HG03064 (cell line): ENCODE data around the gene ZNF175.

Source experiments
- ATAC-seq: cut with Tn5 transposase; IDR thresholded peaks from one replicate; pipeline ENCODE4 v1.9.1; 2021; ENCODE audit warnings: low read depth; ENCODE audit not compliant: unreplicated experiment

Gene ZNF175

DNA sequence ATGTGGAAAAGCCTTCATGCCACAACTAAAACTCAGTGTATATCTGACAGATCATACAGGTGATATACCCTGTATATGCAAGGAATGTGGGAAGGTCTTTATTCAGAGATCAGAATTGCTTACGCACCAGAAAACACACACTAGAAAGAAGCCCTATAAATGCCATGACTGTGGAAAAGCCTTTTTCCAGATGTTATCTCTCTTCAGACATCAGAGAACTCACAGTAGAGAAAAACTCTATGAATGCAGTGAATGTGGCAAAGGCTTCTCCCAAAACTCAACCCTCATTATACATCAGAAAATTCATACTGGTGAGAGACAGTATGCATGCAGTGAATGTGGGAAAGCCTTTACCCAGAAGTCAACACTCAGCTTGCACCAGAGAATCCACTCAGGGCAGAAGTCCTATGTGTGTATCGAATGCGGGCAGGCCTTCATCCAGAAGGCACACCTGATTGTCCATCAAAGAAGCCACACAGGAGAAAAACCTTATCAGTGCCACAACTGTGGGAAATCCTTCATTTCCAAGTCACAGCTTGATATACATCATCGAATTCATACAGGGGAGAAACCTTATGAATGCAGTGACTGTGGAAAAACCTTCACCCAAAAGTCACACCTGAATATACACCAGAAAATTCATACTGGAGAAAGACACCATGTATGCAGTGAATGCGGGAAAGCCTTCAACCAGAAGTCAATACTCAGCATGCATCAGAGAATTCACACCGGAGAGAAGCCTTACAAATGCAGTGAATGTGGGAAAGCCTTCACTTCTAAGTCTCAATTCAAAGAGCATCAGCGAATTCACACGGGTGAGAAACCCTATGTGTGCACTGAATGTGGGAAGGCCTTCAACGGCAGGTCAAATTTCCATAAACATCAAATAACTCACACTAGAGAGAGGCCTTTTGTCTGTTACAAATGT lies 16.4 kb downstream of the ZNF175 start:
- ATAC-seq: no peak

DNA sequence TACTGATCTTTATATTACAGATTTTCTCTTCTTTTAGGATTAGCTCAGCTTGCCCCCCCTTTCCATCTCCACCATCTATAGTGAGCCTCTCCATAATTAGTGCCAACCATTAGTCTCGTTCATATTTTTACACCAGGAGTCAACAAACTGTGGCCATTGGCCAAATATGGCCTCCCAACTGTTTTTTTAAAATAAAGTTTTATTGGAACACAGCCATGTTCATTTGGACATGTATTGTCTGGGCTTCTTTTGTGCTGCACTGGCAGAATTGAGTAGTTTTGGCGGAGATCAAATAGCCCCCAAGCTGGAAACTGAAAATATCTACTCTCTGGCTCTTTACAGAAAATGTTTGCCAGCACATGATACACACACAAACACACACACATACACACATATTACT lies 18.4 kb downstream of the ZNF175 start:
- ATAC-seq: no peak

- ATAC-seq: no peak
Observed at GRCh38 chr19:51590441-51590840, 19.4 kb downstream of the ZNF175 start.

GRCh38 chr19:51592521-51592920 lies 21.4 kb downstream of the ZNF175 start:
- ATAC-seq: no peak

DNA sequence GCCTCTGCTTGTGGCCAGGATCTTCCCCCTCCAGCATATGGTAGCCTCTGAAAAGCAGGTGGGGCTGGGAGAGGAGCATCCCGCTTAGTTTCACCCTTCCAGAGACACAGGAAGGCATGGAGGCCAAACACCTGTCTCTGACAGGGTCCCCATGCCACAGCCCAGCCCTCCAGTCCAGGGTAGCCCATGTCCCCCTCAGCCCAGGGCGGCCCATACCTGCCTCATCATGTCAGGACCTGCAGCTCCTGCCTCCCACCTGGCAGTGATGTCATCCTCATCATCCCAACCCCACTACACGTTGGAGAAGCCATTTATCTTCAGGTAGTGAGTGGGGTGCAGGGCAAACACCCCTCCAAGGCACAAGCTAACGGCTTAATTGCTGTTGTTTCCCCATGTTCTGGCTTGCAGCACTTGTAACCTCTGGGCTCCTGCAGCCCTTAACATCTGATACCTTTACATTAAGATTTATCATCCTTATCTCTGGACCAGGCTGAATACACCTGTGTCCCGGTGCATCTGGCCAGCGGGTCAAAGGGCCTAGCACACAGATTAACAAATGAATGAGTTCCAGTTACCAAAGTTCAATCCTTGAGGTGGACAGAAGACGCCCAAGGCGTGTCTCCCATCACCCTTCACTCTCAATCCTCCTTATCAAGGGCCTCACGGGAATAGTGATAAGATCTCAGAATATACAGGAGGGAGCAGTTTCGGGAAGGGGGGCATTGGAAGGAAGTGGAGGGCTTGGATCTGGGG lies 22.2 kb downstream of the ZNF175 start:
- ATAC-seq: no peak

DNA sequence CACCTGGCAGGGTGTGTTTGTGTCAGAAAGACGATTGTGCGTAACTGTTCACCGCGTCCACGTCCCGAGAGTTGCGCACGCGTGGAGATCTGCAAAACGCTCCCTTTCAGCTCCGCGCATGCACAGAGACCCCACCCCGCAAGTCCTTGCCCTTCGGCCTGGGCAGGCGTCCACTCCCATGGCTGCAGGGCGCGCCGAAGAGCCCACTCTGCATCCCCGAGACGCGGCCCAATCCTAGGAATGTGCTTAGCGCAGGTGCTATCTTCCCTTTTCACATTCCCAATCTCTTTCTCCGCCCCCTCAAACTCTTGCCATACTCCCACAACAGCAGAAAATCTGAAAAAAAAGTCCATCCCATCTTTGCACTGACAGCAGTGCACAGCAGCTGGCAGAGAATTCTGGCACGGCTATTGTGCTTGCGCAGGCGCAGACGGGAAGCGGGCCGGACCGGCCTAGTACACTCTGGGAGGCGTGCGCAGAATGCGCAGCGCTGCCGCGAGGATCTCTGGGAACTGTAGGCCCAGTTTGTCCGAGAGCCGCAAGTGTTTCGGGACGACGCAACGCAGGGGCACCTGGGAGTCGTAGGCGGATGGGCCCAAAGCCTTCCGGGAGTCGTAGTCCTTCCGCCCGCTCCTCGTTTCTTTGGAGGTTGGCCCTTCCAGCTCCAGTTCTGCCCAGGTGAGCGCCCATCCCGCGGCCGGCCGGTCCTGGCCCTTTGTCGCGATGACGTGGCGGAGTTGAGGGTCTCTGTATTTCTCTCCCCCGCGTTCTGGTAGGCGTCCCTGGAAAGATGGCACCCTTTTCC lies 23.1 kb downstream of the ZNF175 start:
- ATAC-seq: peak; percentile 80

DNA sequence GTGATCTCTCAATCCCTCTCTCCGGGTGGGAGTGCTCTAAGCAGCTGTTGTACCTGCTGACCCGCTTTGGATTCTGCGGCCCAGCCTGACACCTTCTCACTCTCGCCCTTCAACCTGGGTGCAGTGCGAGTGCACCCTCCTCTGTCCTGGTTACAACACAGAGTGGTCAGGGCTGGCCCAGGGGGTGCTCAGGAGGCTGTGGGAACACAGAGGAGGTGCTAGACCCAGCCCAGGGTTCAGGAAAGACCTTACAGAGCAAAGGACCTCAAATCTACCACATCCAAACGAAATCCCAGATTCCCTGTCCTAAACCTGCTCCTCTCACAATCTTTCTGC lies 23.7 kb downstream of the ZNF175 start:
- no peak for ATAC-seq

DNA sequence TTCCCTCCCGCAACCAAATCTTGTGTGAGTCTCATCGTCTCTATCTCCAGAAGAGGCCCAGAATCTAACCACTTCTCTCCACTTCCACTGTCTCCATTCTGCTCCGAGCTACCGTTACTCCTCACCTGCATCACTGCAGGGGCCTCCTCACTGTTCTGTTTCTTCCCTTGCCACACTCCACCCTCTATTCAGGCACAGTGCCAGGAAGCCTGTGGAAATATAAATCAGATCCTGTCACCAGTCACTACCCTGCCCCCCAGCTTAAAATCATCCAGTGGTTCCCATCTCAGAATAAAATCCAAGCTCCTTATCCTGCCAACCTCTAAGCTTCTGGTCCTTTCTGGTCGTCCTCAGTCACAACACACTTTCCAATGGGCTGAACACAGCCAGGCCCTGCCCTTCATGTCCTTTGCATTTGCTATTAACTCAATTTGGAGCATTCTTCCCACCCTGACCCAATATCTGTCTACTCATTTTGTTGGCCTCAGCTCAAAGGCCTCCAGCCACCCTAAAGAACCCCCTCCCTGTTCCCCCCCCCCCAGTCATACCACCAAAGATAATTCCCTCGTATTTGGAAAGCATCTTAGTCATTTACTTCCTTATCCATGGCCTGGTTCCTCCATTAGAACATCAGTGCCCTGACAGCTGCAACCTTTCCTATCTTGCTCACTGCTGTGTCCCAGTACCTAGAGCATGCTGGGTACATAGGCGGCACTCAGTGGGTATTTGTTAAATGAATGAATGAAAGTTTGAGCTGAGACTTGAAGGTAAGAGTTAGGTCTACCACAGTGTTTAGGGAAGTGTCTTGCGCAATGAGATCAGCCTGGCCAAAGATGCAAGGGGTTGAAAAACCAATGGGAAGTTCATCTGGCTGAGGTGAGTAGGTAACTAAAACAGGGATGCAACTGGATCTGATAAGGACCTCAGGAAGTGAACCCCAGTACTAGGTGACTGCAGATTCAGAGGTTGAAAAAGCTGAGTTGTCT lies 24.4 kb downstream of the ZNF175 start:
- ATAC-seq: no peak

DNA sequence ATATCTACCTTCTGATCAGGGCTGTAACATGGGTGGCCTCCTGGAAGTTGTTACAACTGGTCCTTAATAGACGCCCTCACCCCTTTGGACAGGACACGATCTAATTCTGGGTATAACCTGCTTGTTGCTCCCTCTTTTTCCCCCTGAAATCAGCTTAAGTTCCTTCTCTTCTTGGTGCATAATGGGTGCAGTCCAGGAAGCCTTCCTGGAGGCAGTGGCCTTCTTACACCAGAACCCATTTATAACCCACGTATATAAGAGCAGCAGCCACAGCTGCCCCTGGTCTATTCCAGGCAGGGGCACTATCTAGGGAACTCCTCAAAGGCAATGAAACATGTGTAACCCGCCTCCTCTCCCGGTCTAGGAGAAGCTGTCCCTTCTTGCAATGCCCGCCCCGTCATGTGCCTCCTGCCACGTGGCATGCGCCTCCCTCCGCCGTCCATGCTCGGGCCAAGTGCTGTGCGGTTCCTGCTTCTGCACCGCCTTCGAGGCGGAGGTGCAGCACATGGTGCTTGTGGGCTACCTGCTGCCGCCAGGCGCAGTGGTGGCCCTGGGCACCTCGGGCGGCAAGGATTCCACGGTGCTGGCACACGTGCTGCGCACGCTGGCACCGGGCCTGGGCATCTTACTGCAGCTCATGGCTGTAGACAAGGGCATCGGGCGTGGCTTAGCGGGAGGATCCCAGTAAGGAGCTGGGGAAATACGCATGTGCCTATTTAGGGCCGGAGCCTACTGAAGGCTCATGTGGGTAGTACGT lies 27.3 kb downstream of the ZNF175 start:
- ATAC-seq: no peak

DNA sequence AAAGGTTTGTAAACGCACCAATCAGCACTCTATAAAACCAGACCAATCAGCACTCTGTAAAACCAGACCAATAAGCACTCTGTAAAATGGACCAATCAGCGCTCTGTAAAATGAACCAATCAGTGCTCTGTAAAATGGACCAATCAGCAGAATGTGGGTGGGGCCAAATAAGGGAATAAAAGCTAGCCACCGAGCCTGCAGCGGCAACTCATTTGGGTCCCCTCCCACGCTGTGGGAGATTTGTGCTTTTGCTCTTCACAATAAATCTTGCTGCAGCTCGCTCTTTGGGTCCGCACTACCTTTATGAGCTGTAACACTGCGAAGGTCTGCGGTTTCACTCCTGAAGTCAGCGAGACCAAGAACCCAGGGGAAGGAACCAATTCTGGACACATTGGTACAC lies 28.0 kb downstream of the ZNF175 start:
- no peak for ATAC-seq

DNA sequence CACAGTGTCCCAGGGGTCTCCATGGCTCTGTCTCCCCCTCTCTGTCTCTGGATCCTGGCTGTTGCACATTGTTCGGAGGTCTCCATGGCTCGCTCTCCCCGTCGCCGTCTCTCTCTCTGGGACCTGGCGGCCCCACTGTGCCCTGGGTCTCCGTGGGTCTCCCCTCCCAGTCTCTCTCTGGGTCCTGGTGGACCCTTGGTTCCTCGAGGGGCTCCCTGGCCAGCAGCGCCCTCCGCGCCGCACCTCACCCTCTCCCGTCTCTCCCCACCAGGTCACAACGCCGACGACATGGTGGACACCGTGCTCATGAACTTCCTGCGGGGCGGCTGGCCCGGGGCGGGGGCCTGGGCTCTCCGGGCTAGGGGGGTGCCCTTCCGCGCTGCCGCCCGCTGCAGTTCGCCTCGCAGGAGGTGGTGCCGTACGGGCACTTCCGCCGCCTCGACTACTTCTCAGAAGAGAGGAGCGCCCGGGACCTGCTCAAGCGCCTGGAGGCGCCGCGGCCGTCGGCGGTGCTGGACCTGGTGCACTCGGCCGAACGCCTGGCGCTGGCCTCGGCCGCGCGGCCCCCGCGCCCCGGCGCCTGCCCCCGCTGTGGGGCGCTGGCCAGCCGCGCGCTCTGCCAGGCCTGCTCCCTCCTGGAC lies 30.0 kb downstream of the ZNF175 start:
- no peak for ATAC-seq

DNA sequence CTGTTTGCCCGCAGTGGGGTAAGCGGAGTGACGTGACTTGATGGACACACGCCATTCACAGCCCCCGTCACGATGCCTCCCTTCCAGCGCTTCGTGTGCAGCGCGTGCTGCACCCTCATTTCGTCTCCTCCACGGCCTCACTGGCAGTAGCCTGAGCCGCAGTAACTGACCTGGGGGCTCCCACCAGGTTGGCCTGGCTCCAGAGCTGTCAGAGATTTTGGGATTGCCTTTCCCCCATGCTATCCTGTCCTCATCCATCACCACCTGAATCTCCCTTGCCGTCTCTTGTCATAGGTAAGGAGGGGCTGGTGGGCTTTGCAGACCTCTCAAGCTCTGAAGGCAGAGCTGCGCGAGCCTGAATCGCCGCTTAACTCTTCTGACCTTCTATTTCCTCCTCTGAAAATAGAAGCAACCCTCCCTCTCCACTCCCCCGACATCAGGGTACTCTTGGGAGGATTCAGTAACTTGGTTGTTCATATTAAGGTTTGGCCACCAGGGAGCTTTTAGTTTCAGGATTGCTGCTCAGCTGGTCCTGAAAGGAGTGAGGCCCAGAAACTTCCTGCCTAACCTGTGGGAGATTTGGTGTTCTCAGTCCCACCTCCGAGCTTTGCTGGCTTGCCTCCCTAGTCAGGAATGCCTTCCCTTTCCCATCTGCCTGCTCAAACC lies 31.2 kb downstream of the ZNF175 start:
- ATAC-seq: no peak

DNA sequence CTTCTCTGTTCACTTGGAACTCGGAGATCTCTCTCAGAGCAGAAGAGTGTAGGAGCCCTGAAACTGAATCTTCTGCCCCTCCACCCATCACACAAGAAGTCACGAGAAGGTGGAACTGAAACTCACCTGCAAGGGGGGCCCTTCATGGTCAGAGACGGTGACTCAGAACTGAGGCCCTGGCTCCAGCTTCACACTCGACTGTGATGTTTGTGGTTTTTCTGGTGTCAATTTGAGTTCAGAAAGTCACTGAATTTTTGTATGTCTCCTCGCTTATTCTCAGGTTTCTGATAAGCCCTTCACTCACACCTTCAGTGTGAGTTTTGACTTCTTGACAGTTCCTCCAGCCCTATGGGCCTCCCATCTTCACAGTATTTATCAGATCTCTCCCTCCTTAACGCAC lies 36.0 kb downstream of the ZNF175 start:
- peak; percentile 71 for ATAC-seq

DNA sequence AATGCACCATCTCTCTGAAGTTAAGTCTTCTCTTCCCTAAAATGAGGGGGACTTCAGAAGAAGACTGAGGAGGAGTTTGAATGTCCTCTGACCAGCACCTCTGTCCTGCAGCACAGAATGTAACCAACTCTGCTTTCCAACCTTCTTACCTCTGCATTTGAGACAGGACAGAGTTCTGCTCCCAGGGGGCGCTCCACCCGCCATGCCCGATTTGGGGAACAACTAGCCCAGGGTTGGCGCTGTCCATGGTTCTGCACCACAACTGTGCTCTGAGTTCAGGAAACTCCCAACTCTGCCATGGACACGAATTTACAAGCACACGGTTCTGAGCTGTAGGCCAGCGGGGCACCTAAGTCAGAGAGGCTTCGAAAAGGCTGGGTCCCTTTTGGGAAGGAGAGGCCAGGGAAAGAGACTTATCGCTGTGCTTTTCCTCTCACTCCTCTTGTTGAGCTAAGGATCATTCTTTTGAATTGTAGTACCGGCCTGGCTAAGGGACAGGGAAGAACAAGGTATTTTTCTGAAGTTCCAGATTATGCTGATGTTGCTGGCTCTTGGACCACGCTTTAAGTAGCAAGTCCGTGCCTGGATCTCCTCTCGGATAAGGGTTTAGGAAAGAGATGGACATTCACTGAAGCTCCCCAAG lies 37.0 kb downstream of the ZNF175 start:
- no peak for ATAC-seq

DNA sequence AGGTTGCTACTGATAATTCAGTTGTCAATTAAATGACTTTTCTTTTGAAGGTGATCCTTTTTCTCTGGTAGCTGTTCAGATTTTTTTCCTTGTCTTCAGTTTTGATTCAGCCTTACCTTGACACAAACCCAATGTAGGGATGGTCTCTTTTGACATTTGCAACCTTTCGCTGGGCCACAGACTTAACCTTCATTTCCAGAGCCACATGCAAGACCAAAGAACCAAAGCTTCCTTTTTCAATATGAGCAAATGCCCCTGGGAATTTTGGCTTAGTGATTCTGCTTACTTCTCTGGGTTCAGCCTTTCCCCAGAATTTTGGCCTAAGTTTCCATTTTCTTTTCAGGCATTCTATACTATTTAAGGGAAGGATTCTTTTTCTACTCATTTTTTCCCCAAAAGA lies 39.5 kb downstream of the ZNF175 start:
- ATAC-seq: no peak

GRCh38 chr19:51614789-51615188 lies 43.7 kb downstream of the ZNF175 start:
- ATAC-seq: no peak

DNA sequence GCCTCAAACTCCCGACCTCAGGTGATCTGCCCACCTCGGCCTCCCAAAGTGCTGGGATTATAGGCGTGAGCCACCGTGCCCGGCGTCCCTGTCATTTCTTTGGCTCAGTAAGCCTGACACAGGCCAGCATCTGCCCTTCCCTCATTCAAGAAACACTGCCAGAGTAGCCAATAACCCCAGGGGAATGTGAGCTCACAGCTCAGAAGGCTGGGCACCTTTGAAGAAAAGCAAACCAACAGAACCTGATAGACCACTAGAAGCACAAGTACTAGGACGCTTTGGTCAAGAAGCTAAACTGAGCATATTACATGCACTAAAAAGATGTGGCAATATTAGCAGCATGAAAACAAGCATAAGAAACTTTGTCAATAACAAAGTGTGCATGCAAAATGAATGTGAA lies 44.9 kb downstream of the ZNF175 start:
- no peak for ATAC-seq

GRCh38 chr19:51621178-51621577 lies 50.1 kb downstream of the ZNF175 start:
- ATAC-seq: no peak
